Peyer's patch (tissue), 4 donors: ENCODE data around the gene CACNA1I.

ENCODE experiments used
- CTCF ChIP-seq, 6 experiments: fragments of 450-650 bp in 4 of 6; fragments of 200-600 bp in 2 of 6; sonication (generic) in 1 of 6; IDR thresholded peaks; one replicate each; pipeline ENCODE4 v1.5.1; 2017 to 2019; ENCODE audit warnings: antibody characterized with exemption in 6 of 6, mild to moderate bottlenecking in 3 of 6, moderate library complexity in 1 of 6
- POLR2A ChIP-seq, 2 donors: fragments of 450-650 bp; IDR thresholded peaks; one replicate each; pipeline ENCODE4 v1.5.1; 2017; ENCODE audit warnings: antibody characterized with exemption in 2 of 2, mild to moderate bottlenecking in 2 of 2, moderate library complexity in 2 of 2

- no peak for TF ChIP-seq POLR2A (IDR thresholded peaks at IDR 0.05)
- no peak for TF ChIP-seq CTCF (IDR thresholded peaks at IDR 0.05)
Measured at GRCh38 chr22:39577900-39578299, 7.3 kb downstream of the CACNA1I start.
